MCF 10A (cell line): ENCODE measurements around the gene APLP1. TPM values are rescaled to one million over a fixed set of nuclear protein-coding genes. Genes with fewer than 3 reads are reported as not detected.
A peak's percentile ranks its signal among the peaks of the same experiment; 100 is the strongest.
"Not testable (repeated sequence)": the region's sequence is repeated elsewhere in the genome, so short reads cannot be mapped to it uniquely, and the experiment has no call there.

Source experiments
- BruUV-seq: library from RNA; stranded (reverse); fragments of 400-500 nt; replicated peaks from 2 replicates; lab custom pipeline; 2021; lab: Mats Ljungman, UMichigan
- CTCF ChIA-PET: fragments of 300-600 bp; sonication (Branson Sonifier 250); formaldehyde crosslinking; extraction: SDS; loops from one replicate; lab custom pipeline; 2021; ENCODE audit warnings: antibody characterized with exemption, inconsistent platforms; lab: Yijun Ruan, JAX
- POLR2A ChIA-PET: fragments of 300-600, 350-650 bp; sonication (Branson Sonifier 250); formaldehyde crosslinking; extraction: SDS; loops from one replicate; lab custom pipeline; 2020; ENCODE audit warnings: antibody characterized with exemption, inconsistent platforms; lab: Yijun Ruan, JAX
- DNase-seq: peaks from one replicate; pipeline ENCODE4 v3.0.0-alpha.2; 2018; ENCODE audit not compliant: unreplicated experiment
- H3K27ac Mint-ChIP-seq: one replicate; pipeline ENCODE4 v1.8.0; 2022; ENCODE audit warnings: mild to moderate bottlenecking, low read depth, mixed read lengths; ENCODE audit not compliant: unreplicated experiment
- H3K27me3 Mint-ChIP-seq: one replicate; pipeline ENCODE4 v1.8.0; 2022; ENCODE audit warnings: mixed read lengths; ENCODE audit not compliant: insufficient read depth, unreplicated experiment
- H3K36me3 Mint-ChIP-seq: one replicate; pipeline ENCODE4 v1.8.0; 2022; ENCODE audit warnings: mild to moderate bottlenecking, moderate library complexity, mixed read lengths; ENCODE audit not compliant: insufficient read depth, unreplicated experiment
- H3K4me1 Mint-ChIP-seq: one replicate; pipeline ENCODE4 v1.8.0; 2022; ENCODE audit warnings: mixed read lengths; ENCODE audit not compliant: insufficient read depth, unreplicated experiment
- H3K4me3 Mint-ChIP-seq: one replicate; pipeline ENCODE4 v1.8.0; 2022; ENCODE audit warnings: mild to moderate bottlenecking, moderate library complexity, mixed read lengths; ENCODE audit not compliant: unreplicated experiment
- H3K9me3 Mint-ChIP-seq: one replicate; pipeline ENCODE4 v1.8.0; 2022; ENCODE audit warnings: mixed read lengths; ENCODE audit not compliant: unreplicated experiment
- intact Hi-C: fragments of 100-400 bp; cut with micrococcal nuclease; formaldehyde crosslinking; loops from 2 replicates; pipeline ENCODE4 v1.14.1; 2022
- total RNA-seq: library from RNA; stranded (reverse); gene quantifications from 2 replicates; pipeline ENCODE4 v1.2.3, GENCODE V29; 2022
- TF ChIP-seq, protein P1 (sequence below): fragments of 200-600 bp; IDR thresholded peaks from one replicate; pipeline ENCODE4 v1.8.0; 2022; ENCODE audit warnings: antibody characterized with exemption, mild to moderate bottlenecking; ENCODE audit not compliant: unreplicated experiment

Gene APLP1
- total RNA-seq, 1 experiment from 2014 or later = 2.4 TPM

DNA sequence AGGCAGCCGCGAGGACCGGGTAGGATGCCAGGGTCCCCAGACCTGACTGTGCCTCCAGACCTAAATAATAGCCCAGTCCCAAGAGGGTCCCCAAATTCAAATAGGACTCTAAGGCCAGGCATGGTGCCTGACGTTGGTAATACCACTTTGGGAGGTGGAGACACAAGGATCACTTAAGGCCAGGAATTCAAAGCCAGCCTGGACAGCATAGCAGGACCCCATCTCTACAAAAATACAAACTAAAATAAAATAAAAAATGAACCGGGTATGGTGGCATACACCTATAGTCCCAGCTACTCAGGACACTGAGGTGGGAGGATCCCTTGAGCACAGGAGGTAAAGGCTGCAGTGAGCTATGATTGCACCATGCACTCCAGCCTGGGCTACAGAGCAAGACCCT is 5.4 kb upstream of the APLP1 start:
- intact Hi-C loops = no loop called here
- TF ChIP-seq, protein P1, sequence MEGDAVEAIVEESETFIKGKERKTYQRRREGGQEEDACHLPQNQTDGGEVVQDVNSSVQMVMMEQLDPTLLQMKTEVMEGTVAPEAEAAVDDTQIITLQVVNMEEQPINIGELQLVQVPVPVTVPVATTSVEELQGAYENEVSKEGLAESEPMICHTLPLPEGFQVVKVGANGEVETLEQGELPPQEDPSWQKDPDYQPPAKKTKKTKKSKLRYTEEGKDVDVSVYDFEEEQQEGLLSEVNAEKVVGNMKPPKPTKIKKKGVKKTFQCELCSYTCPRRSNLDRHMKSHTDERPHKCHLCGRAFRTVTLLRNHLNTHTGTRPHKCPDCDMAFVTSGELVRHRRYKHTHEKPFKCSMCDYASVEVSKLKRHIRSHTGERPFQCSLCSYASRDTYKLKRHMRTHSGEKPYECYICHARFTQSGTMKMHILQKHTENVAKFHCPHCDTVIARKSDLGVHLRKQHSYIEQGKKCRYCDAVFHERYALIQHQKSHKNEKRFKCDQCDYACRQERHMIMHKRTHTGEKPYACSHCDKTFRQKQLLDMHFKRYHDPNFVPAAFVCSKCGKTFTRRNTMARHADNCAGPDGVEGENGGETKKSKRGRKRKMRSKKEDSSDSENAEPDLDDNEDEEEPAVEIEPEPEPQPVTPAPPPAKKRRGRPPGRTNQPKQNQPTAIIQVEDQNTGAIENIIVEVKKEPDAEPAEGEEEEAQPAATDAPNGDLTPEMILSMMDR = no peak
- H3K27me3 Mint-ChIP-seq = peaks cover 44% of the 10 kb centered on the region
- no peak overlapping the region for H3K27ac Mint-ChIP-seq
- DNase-seq = no peak
- BruUV-seq = no TSS peak
- no peaks in the 10 kb centered on the region for H3K36me3 Mint-ChIP-seq
- no peaks in the 10 kb centered on the region for H3K4me1 Mint-ChIP-seq
- no peaks in the 10 kb centered on the region for H3K9me3 Mint-ChIP-seq
- ChIA-PET CTCF (no interaction called here), POLR2A (no interaction called here)
- no peak overlapping the region for H3K4me3 Mint-ChIP-seq

DNA sequence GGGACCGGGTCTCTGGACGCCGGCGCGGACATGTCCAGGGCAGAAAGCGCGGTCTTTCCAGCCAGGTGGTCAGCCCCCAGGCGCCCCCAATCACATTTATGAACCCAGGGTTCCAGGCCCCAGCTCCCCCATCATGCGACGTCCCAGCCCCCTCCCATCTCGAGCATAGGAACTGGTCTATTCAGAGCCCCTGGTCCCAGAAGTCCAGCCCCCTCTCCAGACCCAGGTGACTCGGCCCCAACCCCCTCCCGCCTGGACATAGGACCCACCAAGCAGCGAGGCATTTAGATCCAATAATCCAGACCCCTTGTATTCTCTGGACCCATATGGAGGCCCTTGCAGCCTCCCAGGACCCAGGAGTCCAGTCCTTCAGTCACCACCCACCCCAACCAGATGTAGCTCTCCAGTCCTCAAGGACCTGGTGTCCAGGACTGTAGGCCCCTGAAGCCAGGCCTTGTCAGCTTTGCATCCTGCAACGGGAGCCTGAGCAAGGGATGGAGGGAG is 501 bp downstream of the APLP1 start:
- BruUV-seq = no TSS peak
- TF ChIP-seq, protein P1 = no peak
- peak overlapping the region; percentile 55 for H3K4me3 Mint-ChIP-seq
- no peak for DNase-seq
- H3K4me1 Mint-ChIP-seq = peaks cover 6% of the 10 kb centered on the region
- POLR2A ChIA-PET = interaction anchor here (1.1 to 1.7 kb wide), 2 partner anchors 11 to 12 kb away, joined by 3 to 6 read pairs; partner anchors contain the start of gene KIRREL2
- CTCF ChIA-PET = no interaction called here
- H3K27me3 Mint-ChIP-seq = peaks cover 34% of the 10 kb centered on the region
- intact Hi-C loops = no loop called here
- H3K27ac Mint-ChIP-seq = no peak overlapping the region
- H3K9me3 Mint-ChIP-seq = no peaks in the 10 kb centered on the region
- no peaks in the 10 kb centered on the region for H3K36me3 Mint-ChIP-seq

DNA sequence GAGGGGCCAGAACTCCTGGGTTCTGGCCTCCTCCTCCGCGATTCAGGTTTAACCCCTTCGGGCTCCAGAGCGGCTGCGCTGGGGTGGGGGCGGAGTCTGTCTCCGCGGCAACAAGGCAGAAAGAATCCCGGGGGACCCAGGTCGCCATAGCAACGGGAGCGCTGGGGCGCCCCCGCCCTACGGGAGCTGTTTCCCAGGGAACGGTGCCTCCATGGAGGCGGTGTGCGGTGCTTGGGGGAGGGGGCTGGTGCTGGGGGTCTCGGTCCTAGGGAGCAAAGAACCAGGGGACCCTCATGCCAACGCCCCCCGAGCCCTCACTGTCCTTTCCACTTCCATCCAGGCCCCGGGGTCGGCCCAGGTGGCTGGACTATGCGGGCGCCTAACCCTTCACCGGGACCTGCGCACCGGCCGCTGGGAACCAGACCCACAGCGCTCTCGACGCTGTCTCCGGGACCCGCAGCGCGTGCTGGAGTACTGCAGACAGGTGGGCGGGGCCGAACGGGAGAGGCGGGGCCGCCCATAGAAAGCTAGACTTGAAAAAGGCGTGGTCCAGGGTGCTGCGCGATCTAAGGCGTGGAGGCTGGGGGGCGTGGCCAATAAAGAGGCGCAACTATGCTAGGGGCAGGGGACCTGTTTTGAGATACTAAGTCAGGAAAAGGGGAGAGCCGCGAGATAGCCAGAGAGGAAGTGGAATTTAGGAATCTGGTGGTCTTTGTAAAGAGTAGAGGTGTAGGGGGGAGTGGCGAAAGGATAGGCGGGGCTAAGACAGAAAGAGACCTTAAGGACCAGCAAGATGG is 1.2 kb downstream of the APLP1 start:
- Mint-ChIP-seq H3K9me3 (no peaks in the 10 kb centered on the region), H3K27ac (no peak overlapping the region), H3K27me3 (peaks cover 34% of the 10 kb centered on the region), H3K36me3 (no peaks in the 10 kb centered on the region), H3K4me3 (peak overlapping the region; percentile 55), H3K4me1 (peaks cover 6% of the 10 kb centered on the region)
- no peak for DNase-seq
- no TSS peak for BruUV-seq
- POLR2A ChIA-PET = interaction anchor here (1.3 to 1.7 kb wide), 2 partner anchors 10 kb away, joined by 3 to 6 read pairs; no protein-coding TSS in a partner anchor
- CTCF ChIA-PET = no interaction called here
- intact Hi-C loops = no loop called here
- TF ChIP-seq, protein P1 = no peak

DNA sequence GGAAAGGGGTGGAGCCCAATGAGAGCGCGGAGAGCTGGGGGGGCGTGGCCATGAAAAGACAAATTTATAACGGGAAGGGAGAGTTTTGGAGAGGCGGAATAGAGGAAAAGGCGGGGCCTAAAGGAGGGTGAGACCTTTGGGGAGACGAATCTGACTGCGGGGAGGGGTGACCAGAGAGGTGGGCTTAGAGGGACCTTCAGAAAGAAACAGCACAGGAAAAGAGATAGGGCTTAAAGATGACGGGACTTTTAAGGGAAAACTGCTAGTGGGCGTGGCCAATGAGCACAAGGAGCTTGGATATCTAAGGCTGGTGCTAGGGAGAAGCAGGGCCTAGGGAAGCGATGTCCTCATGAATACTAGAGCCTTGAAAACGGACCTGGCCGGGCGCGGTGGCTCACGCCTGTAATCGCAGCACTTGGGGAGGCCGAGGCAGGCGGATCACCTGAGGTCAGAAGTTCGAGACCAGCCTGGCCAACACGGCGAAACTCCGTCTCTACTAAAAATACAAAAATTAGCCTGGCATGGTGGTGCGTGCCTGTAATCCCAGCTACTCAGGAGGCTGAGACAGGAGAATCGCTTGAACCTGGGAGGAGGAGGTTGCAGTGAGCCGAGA is 1.9 kb downstream of the APLP1 start:
- H3K27ac Mint-ChIP-seq, intact Hi-C loops, H3K9me3 Mint-ChIP-seq, DNase-seq, CTCF ChIA-PET, H3K4me1 Mint-ChIP-seq, H3K36me3 Mint-ChIP-seq, H3K4me3 Mint-ChIP-seq, BruUV-seq: not testable (repeated sequence)
- POLR2A ChIA-PET = interaction anchor here (1.3 kb wide), 1 partner anchor 9 kb away, joined by 3 read pairs; no protein-coding TSS in a partner anchor
- peaks cover 28% of the 10 kb centered on the region for H3K27me3 Mint-ChIP-seq
